Fibroblast of pulmonary artery (primary cell): ENCODE results near the gene PPM1B.

Experiments used
- DNase-seq: peaks from one replicate; pipeline ENCODE4 v3.0.0-alpha.2; 2010; ENCODE audit warnings: low read depth
- H3K4me3 ChIP-seq: replicated peaks from 2 replicates; pipeline ENCODE4 v1.5.1; 2011; ENCODE audit warnings: low read depth, mild to moderate bottlenecking, control low read depth, low read length, moderate library complexity
- TF ChIP-seq, protein P1 (sequence below): IDR thresholded peaks from 2 replicates; pipeline ENCODE4 v1.5.1; 2011; ENCODE audit warnings: mild to moderate bottlenecking, control low read depth, low read length, inconsistent platforms; ENCODE audit errors: missing control alignments

The PPM1B gene

GRCh38 chr2:44273596-44273995 is 104.9 kb downstream of the PPM1B start:
- TF ChIP-seq, protein P1, sequence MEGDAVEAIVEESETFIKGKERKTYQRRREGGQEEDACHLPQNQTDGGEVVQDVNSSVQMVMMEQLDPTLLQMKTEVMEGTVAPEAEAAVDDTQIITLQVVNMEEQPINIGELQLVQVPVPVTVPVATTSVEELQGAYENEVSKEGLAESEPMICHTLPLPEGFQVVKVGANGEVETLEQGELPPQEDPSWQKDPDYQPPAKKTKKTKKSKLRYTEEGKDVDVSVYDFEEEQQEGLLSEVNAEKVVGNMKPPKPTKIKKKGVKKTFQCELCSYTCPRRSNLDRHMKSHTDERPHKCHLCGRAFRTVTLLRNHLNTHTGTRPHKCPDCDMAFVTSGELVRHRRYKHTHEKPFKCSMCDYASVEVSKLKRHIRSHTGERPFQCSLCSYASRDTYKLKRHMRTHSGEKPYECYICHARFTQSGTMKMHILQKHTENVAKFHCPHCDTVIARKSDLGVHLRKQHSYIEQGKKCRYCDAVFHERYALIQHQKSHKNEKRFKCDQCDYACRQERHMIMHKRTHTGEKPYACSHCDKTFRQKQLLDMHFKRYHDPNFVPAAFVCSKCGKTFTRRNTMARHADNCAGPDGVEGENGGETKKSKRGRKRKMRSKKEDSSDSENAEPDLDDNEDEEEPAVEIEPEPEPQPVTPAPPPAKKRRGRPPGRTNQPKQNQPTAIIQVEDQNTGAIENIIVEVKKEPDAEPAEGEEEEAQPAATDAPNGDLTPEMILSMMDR, result no peak
- H3K4me3 ChIP-seq, result no peak overlapping the region
- DNase-seq, result peak; percentile 29

DNA sequence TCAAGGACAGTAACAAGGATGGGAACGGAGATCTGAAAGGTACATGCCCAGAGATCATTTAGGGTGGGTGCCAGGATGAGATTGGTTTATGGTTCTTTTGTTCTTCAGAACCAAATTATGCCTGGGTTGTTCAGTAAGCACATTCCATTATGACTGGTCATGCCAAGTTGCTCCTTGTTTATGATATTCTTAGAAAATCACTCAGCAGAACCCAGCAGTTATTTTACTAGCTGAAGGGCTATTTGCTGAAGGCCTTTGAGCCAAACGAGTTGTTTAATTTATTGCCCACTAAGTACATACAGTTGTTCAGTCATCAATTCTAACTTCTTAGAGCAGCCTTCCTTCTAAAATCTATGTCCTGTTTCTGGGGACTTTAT is 107.2 kb downstream of the PPM1B start:
- TF ChIP-seq, protein P1, result no peak
- no peak overlapping the region for H3K4me3 ChIP-seq
- DNase-seq, result peak; percentile 24

- no peak overlapping the region for H3K4me3 ChIP-seq
- TF ChIP-seq, protein P1, result no peak
- no peak for DNase-seq
Measured at GRCh38 chr2:44277541-44277940, 108.9 kb downstream of the PPM1B start.

GRCh38 chr2:44280869-44281268 is 112.2 kb downstream of the PPM1B start:
- TF ChIP-seq, protein P1, result no peak
- H3K4me3 ChIP-seq, result no peak overlapping the region
- DNase-seq, result no peak
